Gastroesophageal sphincter (tissue), 4 donors: ENCODE data around the gene PTRH2. TPM values are rescaled to one million over a fixed set of nuclear protein-coding genes. Genes with fewer than 3 reads are reported as not detected.
A peak's percentile ranks its signal among the peaks of the same experiment; 100 is the strongest.

Source experiments
- ATAC-seq: fragments of 150-250 bp; one replicate; pipeline ENCODE4 v1.9.1; 2016; ENCODE audit warnings: mild to moderate bottlenecking, moderate library complexity
- H3K27ac ChIP-seq, 4 donors: fragments of 200-600 bp; sonication (generic) in 3 of 4; 1 replicate in 3 of 4; 2 replicates in 1 of 4; pipeline ENCODE4 v1.5.1; 2016 to 2019
- H3K27me3 ChIP-seq: fragments of 200-600 bp; sonication (generic); one replicate; pipeline ENCODE4 v1.5.1; 2019
- H3K36me3 ChIP-seq, 2 donors: fragments of 200-600 bp; sonication (generic); one replicate each; pipeline ENCODE4 v1.5.1; 2019; ENCODE audit warnings: control low read depth in 1 of 2
- H3K4me1 ChIP-seq, 3 donors: fragments of 200-600 bp; sonication (generic); 1 replicate in 2 of 3; 2 replicates in 1 of 3; pipeline ENCODE4 v1.5.1; 2016 to 2019; ENCODE audit warnings: control low read depth in 2 of 3
- H3K4me3 ChIP-seq, 2 donors: fragments of 200-600 bp; sonication (generic); one replicate each; pipeline ENCODE4 v1.5.1; 2019; ENCODE audit warnings: mild to moderate bottlenecking in 1 of 2, moderate library complexity in 1 of 2
- H3K9me3 ChIP-seq, 3 donors: fragments of 200-600 bp; sonication (generic); one replicate each; pipeline ENCODE4 v1.5.1; 2017 to 2019; ENCODE audit warnings: control low read depth in 2 of 3
- EP300 ChIP-seq: sonication (generic); formaldehyde crosslinking; IDR thresholded peaks from one replicate; pipeline ENCODE4 v1.6.1; 2017; ENCODE audit warnings: antibody characterized with exemption, mild to moderate bottlenecking
- POLR2A ChIP-seq, 2 donors: fragments of 450-650 bp; IDR thresholded peaks; one replicate each; pipeline ENCODE4 v1.6.1; 2017; ENCODE audit warnings: antibody characterized with exemption in 2 of 2, mild to moderate bottlenecking in 2 of 2, moderate library complexity in 1 of 2
- POLR2AphosphoS5 ChIP-seq: sonication (generic); formaldehyde crosslinking; IDR thresholded peaks from one replicate; pipeline ENCODE4 v1.6.1; 2017; ENCODE audit warnings: antibody characterized with exemption
- WGBS, 2 donors: methylation state at CpG; one replicate each; pipeline ENCODE4 v1.1.5; 2018; ENCODE audit warnings: low coverage in 1 of 2; 5-methylcytosine and 5-hydroxymethylcytosine counted together
- total RNA-seq, 4 donors: library from RNA; depleted of rRNA; stranded (reverse); fragments of >200 nt; gene quantifications; one replicate each; pipeline ENCODE4 v1.1.0, GENCODE V29; 2016
- TF ChIP-seq, protein P1 (sequence below), 4 experiments: fragments of 200-600 bp in 2 of 4; fragments of 450-650 bp in 2 of 4; sonication (generic) in 1 of 4; IDR thresholded peaks; one replicate each; pipeline ENCODE4 v1.5.1; 2017 to 2019; ENCODE audit warnings: antibody characterized with exemption in 4 of 4, mild to moderate bottlenecking in 2 of 4, moderate library complexity in 2 of 4

Gene PTRH2
- total RNA-seq, 4 donors from 2014 or later, result 16.6 to 26.0 (median 24.3) TPM

GRCh38 chr17:59727817-59728533, 20.7 kb upstream of the PTRH2 start:
- Histone ChIP-seq H3K27me3 (no peaks in the 10 kb centered on the region), H3K27ac (no peak overlapping the region), H3K4me3 (no peak overlapping the region), H3K9me3 (no peaks in the 10 kb centered on the region), H3K36me3 (peaks cover 0 to 7% of the 10 kb centered on the region in 2 donors), H3K4me1 (peaks cover 0 to 43% (median 5%) of the 10 kb centered on the region in 3 donors)
- 100% methylated on average over 1 of the region's 1 CpG for WGBS, 2 donors
- ATAC-seq, result no peak
- no peak for TF ChIP-seq POLR2A (IDR thresholded peaks at IDR 0.05)
- no peak for TF ChIP-seq POLR2AphosphoS5
- TF ChIP-seq, protein P1, sequence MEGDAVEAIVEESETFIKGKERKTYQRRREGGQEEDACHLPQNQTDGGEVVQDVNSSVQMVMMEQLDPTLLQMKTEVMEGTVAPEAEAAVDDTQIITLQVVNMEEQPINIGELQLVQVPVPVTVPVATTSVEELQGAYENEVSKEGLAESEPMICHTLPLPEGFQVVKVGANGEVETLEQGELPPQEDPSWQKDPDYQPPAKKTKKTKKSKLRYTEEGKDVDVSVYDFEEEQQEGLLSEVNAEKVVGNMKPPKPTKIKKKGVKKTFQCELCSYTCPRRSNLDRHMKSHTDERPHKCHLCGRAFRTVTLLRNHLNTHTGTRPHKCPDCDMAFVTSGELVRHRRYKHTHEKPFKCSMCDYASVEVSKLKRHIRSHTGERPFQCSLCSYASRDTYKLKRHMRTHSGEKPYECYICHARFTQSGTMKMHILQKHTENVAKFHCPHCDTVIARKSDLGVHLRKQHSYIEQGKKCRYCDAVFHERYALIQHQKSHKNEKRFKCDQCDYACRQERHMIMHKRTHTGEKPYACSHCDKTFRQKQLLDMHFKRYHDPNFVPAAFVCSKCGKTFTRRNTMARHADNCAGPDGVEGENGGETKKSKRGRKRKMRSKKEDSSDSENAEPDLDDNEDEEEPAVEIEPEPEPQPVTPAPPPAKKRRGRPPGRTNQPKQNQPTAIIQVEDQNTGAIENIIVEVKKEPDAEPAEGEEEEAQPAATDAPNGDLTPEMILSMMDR (IDR thresholded peaks at IDR 0.05), result no peak
- TF ChIP-seq EP300, result no peak

GRCh38 chr17:59725691-59726090, 18.5 kb upstream of the PTRH2 start:
- TF ChIP-seq, protein P1 (IDR thresholded peaks at IDR 0.05), result no peak
- TF ChIP-seq POLR2AphosphoS5 (peak; percentile 70), EP300 (no peak)
- Histone ChIP-seq H3K27me3 (no peaks in the 10 kb centered on the region), H3K27ac (peak overlapping the region in 3 of 4 donors; percentile 41 to 62 (median 58)), H3K9me3 (no peaks in the 10 kb centered on the region), H3K4me3 (no peak overlapping the region), H3K4me1 (peaks cover 0 to 50% (median 5%) of the 10 kb centered on the region in 3 donors), H3K36me3 (no peaks in the 10 kb centered on the region)
- peak; percentile 86 for ATAC-seq
- 54% methylated on average over 2 of the region's 2 CpGs for WGBS, 2 donors

DNA sequence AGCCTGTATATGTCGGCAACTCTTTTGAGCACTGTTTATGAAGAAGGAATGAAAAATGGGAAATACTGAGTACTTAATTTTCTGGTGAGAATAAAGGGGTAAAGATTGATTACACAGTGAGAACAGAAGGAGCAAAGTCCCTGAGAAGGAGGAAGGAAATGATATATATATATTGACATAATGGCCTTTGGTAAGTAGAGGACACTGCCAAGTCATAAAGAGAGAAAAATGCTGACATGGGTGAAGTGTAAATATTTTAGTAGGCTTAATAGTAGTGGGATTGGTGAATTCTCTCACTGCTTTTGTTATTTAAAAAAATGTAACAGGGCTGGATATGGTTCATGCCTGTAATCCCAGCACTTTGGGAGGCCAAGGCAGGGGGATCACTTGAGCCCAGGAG, 16.4 kb upstream of the PTRH2 start:
- WGBS, 2 donors, result 43 to 63% methylated on average over 1 of the region's 1 CpG
- Histone ChIP-seq H3K36me3 (no peaks in the 10 kb centered on the region), H3K4me1 (peaks cover 0 to 60% (median 5%) of the 10 kb centered on the region in 3 donors), H3K27me3 (no peaks in the 10 kb centered on the region), H3K9me3 (no peaks in the 10 kb centered on the region), H3K27ac (peak overlapping the region in 1 of 4 donors; percentile 62), H3K4me3 (no peak overlapping the region)
- no peak for ATAC-seq
- TF ChIP-seq, protein P1 (IDR thresholded peaks at IDR 0.05), result no peak
- TF ChIP-seq EP300 (no peak), POLR2AphosphoS5 (no peak), POLR2A (IDR thresholded peaks at IDR 0.05) (no peak)

- H3K27ac ChIP-seq, result peak overlapping the region in 1 of 4 donors; percentile 12
- H3K4me1 ChIP-seq, result peaks cover 0 to 60% (median 5%) of the 10 kb centered on the region in 3 donors
- no peak for ATAC-seq
- no peaks in the 10 kb centered on the region for H3K9me3 ChIP-seq
- 50 to 53% methylated on average over 1 of the region's 1 CpG for WGBS, 2 donors
- H3K27me3 ChIP-seq, result no peaks in the 10 kb centered on the region
- no peaks in the 10 kb centered on the region for H3K36me3 ChIP-seq
- H3K4me3 ChIP-seq, result no peak overlapping the region
- TF ChIP-seq POLR2A (IDR thresholded peaks at IDR 0.05), result no peak
- TF ChIP-seq, protein P1 (IDR thresholded peaks at IDR 0.05), result no peak
- TF ChIP-seq EP300, result no peak
- no peak for TF ChIP-seq POLR2AphosphoS5
Observed at GRCh38 chr17:59723041-59723440, 15.8 kb upstream of the PTRH2 start.

DNA sequence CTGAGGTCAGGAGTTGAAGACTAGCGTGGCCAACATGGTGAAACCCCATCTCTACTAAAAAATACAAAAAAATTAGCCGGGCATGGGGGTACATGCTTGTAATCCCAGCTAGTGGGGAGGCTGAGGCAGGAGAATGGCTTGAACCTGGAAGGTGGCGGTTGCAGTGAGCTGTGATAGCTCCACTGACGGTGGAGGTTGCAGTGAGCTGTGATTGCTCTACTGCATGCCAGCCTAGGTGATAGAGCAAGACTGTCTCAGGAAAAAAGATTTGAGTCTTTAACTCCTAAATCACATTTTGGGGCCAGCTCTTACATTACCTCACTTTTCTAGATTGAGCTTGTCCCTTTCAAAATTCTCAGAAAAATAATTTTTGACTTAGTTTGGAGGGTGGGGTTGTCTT, 15.4 kb upstream of the PTRH2 start:
- TF ChIP-seq POLR2AphosphoS5 (no peak), EP300 (no peak), POLR2A (IDR thresholded peaks at IDR 0.05) (no peak)
- TF ChIP-seq, protein P1 (IDR thresholded peaks at IDR 0.05), result no peak
- H3K27me3 ChIP-seq, result no peaks in the 10 kb centered on the region
- no peaks in the 10 kb centered on the region for H3K36me3 ChIP-seq
- peaks cover 0 to 62% (median 5%) of the 10 kb centered on the region in 3 donors for H3K4me1 ChIP-seq
- 96 to 100% methylated on average over 2 to 3 of the region's 4 CpGs for WGBS, 2 donors
- no peaks in the 10 kb centered on the region for H3K9me3 ChIP-seq
- no peak for ATAC-seq
- H3K4me3 ChIP-seq, result no peak overlapping the region
- peak overlapping the region in 1 of 4 donors; percentile 12 for H3K27ac ChIP-seq
